Measurements from ENCODE around the gene ACSF3.
"Not testable (repeated sequence)": the region's sequence is repeated elsewhere in the genome, so short reads cannot be mapped to it uniquely, and the experiment has no call there.

The ACSF3 gene

DNA sequence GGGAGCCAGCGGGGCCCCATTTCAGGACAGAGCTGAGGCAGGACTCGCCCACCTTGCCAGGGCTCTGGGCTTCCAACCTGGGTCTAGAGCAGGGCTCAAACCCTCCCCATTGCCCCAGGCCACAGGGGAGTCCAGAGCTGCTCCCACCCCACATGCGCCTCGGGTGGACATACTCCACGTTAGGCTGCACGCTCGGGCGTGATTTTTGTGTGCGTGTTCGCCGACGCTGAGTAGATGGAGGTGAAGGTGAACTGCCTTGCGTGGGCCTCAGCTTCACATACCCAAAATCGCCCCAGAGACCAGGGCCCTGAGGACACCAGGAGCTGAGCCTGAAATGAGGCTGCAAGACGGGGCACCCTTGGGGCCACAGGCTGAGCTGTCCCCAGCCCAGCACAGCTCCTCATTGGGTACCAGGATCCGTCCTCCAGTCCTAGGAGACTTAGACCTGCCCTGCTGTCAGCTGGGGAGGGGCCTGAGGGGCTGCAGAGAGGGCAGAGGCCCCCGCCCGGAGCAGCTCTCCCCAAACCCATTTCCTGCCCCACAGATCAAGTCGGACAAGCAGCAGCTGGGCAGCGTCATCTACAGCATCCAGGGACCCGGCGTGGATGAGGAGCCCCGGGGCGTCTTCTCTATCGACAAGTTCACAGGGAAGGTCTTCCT is 86.1 kb downstream of the ACSF3 start:
- DNase-seq, result no peak

DNA sequence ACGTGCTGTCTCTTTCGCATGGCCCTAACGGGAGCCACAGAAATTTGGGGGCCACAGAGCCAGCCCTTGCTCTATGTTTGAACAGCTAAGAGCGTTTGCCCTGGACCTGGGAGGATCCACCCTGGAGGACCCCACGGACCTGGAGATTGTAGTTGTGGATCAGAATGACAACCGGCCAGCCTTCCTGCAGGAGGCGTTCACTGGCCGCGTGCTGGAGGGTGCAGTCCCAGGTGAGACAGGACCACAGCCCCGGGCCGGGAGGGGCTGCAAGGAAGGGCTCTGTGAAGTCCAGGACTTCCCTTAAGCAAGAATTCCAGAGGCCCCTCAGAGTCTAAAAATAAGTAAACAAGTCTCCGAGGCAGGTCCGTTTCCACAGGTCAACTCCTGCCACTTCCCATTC is 89.8 kb downstream of the ACSF3 start:
- no peak for DNase-seq

DNA sequence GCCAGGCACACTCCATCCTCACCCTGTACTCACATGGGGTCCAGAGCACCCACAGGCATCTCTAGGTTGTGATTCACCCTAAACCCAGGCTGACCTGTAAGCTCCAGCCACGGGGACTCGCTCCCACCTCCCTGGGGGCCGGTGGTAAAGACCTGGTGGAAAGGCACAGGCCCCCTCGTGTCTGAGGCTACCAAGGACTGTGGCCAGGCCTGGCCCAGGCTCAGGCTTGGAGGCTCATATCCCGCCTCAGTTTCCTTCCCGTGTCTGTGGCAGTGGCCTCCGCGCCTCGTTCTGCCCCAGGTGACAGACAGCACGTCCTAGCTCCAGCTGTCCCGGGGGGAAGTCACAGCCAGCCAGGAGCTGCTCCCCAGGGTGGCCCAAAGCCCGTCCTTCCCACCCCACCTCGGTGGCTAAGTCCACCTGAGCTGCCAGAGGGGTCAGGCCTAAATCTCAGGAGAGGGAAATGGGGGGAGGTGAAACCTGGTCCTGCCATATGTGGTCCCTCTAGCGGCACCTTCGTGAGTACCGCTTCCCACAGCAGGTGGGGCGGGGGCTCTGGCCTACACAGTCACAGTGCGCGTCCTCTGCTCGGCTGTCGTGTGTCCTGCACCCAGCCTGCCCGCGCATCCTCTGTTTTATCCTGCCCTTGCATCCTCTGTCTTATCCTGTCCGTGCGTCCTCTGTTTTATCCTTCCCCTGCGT is 90.5 kb downstream of the ACSF3 start:
- no peak for DNase-seq

DNA sequence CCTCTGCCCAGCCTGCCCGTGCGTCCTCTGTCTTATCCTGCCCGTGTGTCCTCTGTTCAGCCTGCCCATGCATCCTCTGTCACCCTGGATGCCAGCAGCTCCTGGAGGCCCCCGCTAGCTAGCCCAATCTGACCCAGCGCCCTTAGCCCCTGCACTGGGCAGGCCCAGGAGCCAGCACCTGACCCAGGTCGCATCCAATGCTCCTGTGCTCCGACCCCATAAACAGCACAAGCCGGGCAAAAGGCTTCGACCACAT is 91.0 kb downstream of the ACSF3 start:
- no peak for DNase-seq

DNA sequence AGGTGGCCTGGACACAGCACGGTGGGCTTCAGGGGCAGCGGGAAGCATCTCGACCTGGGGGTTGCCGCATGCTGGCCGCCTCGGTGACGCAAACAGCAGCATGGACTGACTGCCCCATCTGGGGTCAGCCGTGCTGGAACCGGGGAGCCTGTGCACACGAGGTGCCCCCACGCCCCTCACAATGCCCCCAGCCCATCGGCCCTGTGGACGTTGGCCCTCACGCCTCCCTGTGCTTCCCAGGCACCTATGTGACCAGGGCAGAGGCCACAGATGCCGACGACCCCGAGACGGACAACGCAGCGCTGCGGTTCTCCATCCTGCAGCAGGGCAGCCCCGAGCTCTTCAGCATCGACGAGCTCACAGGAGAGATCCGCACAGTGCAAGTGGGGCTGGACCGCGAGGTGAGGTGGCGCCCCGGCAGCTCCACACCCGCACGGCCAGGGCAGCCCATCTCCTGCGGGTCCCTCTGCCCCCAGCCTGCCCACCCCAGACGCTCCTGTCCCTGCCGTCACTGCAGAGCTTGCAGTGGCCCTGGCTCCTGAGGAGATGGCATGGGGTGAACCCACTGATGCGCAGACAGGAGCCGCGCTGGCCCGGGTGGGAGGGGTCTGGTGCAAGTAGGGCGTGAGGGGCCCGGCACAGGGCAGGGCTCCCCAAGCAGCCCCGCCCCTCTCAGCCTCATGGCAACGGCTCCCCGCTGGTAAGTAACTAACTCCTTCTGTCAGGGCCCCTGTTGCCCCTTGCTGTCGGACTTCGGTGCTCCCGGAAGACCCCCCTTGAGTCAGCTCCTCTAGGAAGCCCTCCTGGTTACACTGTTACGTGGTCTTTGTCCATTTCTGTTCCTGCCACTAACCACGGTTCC is 91.5 kb downstream of the ACSF3 start:
- DNase-seq, result no peak

DNA sequence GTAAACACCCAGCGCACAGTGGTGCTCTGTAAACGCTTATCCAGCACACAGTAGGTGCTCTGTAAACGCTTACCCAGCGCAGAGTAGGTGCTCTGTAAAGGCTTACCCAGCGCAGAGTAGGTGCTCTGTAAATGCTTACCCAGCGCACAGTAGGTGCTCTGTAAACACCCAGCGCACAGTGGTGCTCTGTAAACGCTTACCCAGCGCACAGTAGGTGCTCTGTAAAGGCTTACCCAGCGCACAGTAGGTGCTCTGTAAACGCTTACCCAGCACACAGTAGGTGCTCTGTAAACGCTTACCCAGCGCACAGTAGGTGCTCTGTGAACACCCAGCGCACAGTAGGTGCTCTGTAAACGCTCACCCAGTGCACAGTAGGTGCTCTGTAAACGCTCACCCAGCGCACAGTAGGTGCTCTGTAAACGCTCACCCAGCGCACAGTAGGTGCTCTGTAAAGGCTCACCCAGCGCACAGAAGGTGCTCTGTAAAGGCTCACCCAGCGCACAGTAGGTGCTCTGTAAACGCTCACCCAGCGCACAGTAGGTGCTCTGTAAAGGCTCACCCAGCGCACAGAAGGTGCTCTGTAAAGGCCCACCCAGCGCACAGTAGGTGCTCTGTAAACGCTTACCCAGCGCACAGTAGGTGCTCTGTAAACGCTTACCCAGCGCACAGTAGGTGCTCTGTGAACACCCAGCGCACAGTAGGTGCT is 92.4 kb downstream of the ACSF3 start:
- not testable (repeated sequence) for DNase-seq

DNA sequence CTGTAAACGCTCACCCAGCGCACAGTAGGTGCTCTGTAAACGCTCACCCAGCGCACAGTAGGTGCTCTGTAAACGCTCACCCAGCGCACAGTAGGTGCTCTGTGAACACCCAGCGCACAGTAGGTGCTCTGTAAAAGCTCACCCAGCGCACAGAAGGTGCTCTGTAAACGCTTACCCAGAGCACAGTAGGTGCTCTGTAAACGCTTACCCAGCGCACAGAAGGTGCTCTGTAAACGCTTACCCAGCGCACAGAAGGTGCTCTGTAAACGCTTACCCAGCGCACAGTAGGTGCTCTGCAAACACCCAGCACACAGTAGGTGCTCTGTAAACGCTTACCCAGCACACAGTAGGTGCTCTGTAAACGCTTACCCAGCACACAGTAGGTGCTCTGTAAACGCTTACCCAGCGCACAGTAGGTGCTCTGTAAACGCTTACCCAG is 93.0 kb downstream of the ACSF3 start:
- DNase-seq, result not testable (repeated sequence)

DNA sequence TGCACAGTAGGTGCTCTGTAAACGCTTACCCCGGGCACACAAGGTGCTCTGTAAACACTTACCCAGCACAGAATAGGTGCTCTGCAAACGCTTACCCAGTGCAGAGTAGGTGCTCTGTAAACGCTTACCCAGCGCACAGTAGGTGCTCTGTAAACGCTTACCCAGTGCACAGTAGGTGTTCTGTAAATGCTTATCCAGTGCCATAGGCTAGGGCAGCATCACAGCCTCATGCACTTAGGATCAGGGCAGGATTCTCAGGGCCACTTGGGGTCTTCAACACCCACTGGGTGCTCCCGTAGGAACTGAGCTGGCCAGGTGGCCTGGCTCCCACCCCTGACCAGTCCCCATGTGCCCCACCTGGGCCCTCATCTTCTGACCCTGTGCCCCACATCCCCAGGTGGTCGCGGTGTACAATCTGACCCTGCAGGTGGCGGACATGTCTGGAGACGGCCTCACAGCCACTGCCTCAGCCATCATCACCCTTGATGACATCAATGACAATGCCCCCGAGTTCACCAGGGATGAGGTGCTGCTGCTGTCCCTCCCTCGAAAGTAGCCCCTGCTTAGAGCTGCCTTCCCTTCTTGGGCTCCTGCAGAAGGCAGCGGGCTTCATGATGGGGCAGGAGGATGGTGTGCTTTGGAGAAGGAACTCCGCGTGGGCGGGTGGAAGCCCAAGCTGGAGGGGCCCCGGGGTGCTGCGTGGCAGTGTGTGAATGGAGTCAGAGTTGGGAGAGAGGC is 93.5 kb downstream of the ACSF3 start:
- DNase-seq, result no peak

DNA sequence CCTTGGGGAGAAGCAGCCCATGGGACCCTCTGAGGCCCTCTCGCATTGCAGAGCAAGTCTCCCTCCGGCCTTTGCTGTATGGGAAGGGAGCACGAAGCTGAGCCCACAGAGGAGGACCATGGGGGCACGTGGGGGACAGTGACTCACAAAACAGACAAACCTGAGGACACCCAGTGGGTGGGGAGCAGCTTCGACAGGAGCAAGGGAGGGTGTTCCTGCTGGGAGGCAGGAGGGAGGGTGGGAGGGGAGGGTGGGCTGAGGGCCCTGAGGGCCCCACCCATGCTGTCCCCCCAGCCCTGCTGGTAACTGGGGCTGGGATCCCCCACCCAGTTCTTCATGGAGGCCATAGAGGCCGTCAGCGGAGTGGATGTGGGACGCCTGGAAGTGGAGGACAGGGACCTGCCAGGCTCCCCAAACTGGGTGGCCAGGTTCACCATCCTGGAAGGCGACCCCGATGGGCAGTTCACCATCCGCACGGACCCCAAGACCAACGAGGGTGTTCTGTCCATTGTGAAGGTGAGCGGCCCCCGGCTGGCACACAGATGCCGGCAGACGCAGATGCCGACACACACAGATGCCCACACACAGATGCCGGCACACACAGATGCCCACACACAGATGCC is 94.2 kb downstream of the ACSF3 start:
- no peak for DNase-seq

DNA sequence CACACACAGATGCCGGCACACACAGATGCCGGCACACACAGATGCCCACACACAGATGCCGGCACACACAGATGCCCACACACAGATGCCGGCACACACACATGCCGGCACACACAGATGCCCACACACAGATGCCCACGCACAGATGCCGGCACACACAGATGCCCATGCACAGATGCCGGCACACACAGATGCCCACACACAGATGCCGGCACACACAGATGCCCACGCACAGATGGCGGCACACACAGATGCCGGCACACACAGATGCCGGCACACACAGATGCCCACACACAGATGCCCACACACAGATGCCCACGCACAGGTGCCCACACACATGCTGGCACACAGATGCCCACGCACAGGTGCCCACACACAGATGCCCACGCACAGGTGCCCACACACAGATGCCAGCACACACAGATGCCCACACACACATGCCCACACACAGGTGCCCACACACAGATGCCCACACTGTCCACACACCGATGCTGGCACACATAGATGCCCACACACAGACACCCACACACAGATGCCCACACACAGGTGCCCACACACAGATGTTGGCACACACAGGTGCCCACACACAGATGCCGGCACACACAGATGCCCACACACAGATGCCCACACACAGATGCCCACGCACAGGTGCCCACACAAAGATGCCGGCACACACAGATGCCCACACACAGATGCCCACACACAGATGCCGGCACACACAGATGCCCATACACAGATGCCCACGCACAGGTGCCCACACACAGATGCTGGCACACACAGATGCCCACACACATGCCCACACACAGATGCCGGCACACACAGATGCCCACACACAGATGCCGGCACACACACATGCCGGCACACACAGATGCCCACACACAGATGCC is 95.1 kb downstream of the ACSF3 start:
- DNase-seq, result not testable (repeated sequence)

DNA sequence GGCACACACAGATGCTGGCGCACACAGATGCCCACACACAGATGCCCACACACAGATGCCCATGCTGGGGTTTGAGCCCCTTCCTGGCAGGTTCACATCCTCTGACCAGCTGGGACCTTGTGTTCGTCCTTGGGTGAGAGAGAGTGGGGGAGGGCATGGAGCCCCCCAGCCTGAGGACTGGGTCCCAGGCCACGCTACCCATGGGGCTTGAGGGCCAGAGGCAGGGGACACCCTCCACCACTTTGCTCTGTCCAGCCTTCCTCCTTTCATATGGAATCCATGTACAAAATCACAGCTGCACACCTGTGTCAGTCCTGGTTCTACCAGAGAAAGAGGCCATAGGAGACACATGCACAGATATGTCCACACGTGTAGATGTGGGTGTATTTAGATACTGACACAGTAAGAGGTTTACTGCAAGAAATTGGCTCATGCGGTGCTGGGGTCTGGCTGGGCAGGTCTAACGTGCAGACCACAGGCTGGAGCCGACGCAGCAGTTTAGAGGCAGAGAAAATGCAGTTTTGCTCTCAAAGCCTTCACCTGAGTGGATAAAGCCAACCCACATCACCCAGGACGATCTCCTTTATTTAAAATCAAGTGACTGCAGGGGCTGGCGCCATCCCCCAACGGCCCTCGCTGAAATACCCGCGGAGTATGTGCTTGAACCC is 95.8 kb downstream of the ACSF3 start:
- no peak for DNase-seq

DNA sequence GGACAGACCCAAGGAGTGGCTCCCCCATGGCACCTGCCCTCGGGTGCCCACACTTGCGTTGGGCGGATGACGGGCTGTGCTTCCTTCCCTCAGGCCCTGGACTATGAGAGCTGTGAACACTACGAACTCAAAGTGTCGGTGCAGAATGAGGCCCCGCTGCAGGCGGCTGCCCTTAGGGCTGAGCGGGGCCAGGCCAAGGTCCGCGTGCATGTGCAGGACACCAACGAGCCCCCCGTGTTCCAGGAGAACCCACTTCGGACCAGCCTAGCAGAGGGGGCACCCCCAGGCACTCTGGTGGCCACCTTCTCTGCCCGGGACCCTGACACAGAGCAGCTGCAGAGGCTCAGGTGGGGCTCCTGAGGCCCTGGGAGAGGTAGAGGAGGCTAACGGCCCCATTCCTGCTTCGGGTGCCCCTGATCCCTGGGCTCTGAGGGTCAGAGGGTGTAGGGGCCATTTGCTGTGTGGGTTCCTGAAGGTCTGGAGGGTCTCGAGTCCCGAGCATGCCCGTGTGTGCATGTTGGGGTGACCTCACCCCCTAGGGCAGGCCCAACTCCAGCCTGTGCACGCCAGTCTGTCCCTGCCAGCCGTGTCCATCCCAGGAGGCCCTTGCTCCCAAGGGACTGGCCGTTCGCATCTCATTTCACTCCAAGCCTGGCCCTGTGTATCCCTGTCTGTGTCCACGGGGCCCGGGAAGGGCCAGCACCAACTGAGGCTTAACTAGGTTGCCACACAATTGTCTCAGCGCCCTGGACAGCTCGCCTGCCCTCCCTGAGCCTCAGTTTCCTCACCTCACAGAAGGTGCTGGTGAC is 96.7 kb downstream of the ACSF3 start:
- DNase-seq, result no peak

DNA sequence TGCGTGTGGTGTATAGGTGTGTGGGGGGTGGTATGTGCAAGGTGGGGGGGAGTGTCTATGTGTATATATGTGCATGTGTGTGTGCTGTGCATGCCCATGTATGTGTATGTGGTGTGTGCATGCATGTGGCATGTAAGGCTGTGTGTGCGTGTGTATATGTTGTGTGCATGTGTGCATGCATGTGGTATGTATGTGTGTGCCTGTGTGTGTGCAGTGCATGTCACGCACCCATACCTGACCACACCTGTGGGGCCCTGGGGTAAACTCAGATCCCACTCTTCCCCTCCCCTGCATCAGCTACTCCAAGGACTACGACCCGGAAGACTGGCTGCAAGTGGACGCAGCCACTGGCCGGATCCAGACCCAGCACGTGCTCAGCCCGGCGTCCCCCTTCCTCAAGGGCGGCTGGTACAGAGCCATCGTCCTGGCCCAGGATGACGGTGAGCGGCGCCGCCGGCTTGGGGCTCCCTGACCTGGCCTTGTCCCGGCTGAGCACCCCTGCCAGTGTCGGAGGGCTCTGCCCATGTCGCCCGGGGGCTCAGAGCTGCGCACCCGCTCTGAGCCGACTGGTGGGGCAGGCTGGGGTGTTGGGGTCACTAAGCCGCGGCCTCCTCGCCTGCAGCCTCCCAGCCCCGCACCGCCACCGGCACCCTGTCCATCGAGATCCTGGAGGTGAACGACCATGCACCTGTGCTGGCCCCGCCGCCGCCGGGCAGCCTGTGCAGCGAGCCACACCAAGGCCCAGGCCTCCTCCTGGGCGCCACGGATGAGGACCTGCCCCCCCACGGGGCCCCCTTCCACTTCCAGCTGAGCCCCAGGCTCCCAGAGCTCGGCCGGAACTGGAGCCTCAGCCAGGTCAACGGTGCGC is 97.6 kb downstream of the ACSF3 start:
- DNase-seq, result no peak

DNA sequence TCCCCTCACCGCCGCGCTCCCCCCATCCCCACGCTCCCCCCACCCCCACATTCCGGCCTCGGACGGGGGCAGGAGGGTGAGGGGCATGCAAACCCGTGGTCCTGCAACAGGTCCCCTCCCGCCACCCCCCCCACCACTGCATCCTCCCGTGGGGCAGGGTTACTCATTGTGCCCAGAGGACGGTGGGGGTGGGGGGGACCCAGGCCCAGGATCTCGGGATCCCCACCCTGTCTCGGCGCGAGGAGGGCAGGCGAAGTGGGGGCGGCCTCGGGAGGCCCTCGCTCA is 98.2 kb downstream of the ACSF3 start:
- DNase-seq, result no peak

DNA sequence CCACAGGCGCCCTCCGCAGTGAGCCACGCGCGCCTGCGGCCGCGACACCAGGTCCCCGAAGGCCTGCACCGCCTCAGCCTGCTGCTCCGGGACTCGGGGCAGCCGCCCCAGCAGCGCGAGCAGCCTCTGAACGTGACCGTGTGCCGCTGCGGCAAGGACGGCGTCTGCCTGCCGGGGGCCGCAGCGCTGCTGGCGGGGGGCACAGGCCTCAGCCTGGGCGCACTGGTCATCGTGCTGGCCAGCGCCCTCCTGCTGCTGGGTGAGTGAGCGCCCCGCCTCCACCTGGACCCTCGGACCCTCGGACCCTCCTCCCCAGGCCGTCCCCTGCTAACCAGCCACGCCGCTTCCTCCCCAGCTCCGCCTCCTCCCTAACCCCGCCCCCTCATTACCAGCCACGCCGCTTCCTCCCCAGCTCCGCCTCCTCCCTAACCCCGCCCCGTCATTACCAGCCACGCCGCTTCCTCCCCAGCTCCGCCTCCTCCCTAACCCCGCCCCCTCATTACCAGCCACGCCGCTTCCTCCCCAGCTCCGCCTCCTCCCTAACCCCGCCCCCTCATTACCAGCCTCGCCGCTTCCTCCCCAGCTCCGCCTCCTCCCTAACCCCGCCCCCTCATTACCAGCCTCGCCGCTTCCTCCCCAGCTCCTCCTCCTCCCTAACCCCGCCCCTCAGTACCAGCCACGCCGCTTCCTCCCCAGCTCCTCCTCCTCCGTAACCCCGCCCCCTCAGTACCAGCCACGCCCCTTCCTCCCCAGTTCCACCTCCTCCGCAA is 98.7 kb downstream of the ACSF3 start:
- not testable (repeated sequence) for DNase-seq

DNA sequence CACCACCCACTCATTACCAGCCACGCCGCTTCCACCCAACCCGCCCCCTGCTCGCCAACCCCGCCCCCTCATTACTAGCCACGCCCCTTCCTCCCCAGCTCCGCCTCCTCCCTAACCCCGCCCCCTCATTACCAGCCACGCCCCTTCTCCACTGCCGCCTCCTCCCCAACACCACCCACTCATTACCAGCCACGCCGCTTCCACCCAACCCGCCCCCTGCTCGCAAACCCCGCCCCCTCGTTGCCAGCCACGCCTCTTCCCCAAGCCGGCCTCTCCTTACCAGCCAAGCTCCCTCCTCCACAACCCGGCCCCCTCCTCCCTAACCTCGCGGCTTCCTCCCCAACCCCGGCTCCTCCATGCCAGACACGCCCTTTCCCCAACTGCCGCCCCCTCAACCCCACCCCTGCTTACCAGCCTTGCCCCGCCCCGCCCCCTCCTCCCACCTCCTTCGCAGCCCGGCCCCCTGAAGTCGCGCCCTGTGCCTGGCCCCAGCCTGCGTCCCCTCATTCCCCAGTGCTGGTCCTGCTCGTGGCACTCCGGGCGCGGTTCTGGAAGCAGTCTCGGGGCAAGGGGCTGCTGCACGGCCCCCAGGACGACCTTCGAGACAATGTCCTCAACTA is 99.4 kb downstream of the ACSF3 start:
- no peak for DNase-seq

DNA sequence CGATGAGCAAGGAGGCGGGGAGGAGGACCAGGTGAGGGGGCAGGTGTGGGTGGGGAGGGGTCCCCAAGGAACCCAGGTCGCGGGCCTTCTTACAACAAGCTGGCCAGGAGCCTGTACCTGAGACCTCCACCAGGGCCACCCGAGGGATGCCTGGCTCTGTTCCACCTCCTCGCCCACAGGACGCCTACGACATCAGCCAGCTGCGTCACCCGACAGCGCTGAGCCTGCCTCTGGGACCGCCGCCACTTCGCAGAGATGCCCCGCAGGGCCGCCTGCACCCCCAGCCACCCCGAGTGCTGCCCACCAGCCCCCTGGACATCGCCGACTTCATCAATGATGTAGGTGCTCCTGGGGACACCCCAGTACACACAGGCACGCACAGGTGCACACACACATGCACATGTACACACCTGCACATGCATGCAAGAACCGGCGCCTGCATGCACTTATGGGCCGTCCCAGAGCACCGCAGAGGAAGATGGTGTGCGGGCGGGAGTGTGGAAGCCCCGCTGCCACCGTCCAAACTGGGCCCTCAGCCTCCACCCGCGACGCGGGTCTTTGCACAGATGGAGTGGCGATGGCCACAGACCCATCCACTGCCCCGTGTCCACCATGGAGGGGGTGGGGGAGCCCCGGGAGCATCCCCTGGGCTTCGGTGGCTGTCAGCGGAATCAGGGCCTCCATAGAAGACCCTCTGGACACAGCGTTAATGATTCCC is 100.1 kb downstream of the ACSF3 start:
- no peak for DNase-seq
